GM19463 (cell line): ENCODE results near the gene MAD1L1.
"Not testable (repeated sequence)": the region's sequence is repeated elsewhere in the genome, so short reads cannot be mapped to it uniquely, and the experiment has no call there.

Source experiments
- ATAC-seq: cut with Tn5 transposase; IDR thresholded peaks from one replicate; pipeline ENCODE4 v1.9.1; 2021; ENCODE audit warnings: mild to moderate bottlenecking, moderate library complexity; ENCODE audit not compliant: unreplicated experiment

MAD1L1 gene

DNA sequence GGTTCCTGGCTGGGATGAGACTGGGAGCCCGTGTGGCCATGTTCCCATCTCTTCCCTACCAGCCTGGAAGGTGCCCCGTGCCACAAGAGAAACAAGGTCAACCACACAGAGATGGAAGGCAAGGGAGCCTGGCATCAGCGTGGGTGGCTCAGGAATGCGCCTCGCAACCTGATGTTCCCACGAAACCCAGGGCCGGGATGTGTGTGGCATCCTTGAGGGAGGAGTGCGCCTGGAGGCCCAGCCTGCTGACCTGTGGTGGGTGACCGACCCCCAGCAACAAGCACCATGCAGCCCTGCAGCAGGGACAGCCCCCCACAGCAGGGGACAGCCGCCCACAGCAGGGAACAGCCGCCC, 295.5 kb downstream of the MAD1L1 start:
- no peak for ATAC-seq

DNA sequence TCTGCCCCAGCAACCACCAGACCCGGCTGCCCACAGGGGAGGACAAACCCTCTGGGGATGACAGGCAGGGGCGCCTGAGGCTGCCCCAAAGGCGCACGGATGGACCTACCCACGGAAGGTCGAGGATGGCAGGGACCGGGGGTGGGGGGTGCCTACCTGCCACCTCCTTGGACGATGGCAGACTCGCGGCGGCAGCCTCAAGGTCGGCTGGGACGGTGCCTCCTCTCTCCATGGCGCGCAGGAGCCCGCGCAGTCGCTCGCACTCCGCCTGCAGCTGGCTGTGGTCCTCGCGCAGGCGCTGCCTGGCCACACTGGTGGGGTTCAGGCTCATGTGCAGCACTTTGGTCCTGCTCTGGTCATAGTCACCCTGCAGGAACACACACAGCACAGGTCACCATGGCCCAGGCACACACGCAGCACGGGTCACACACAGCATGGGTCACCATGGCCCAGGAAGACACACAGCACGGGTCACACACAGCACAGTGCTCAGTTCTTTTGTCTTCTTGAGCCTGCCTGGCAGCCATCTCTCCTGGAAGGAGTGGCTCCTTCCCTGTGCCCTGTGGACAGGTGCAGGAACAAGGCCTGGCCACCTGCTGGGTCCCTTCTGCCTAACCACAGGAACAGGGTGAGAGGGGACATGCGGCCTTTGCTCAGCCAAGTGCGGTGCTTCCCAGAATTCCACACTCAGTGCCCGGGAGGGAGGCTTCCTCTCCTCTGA, 296.1 kb downstream of the MAD1L1 start:
- ATAC-seq: no peak

DNA sequence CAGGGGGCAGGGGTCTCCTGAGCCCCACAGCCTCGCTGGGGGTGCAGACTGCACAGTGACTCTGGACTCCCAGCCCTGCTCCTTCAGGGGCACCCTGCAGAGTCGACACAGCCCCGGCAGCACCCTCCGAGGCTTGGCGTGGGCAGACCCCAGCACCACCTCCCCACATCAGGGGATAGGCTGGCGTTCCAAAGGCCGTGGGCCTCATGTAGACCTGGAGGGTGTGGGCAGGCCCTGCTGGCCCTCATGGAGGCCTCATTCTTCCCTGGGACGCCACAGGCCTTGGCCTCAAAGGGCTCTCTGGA, 296.8 kb downstream of the MAD1L1 start:
- ATAC-seq: no peak

DNA sequence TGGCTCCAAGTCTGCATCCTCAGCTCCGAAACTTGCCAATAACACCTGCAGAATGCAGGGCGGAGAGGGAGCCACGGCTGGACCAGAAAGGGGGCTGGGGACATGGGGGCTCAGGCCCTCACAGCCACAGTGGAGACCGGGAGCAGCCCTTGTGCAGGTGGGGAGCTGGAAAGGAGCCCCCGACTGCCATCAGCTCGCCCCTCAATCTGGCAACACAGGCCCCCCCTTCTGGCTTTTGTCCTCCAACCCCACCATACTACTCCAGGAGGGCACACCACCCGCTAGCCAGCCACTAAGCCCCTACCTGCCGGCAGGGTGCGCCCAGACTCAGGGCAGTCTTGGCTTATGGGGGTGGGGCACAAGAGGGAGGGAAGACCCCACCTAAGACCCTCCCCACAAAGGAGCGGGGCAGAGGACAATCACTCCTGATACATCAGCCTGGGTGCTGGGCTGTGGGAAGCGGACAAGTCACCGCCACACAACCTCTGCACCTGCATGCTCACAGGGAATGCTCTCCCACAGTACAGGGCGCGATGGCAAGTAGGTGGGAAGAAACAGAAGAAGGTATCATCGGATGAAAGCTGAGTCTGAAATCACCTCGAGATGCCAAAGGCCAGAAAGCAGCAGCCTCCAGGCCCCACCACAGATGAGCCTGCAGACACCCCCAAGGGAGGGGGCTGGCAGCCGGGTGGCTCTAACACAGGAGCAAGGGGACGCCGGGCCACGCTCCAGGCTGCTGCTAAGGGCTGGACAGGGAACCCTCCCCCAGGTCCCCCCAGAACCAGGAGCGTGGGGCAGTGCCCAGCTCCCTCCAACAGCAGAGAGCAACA, 297.4 kb downstream of the MAD1L1 start:
- ATAC-seq: no peak

DNA sequence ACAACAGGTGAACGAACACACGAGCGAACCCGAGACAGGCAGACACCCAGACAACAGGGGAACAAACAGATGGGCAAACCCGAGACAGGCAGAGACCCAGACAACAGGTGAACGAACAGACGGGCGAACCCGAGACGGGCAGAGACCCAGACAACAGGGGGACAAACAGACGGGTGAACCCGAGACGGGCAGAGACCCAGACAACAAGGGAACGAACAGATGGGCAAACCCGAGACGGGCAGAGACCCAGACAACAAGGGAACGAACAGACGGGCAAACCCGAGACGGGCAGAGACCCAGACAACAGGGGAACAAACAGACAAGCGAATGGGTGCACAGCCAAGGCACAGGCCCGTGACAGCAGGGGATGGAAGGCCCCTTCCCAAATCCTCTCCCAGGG, 298.0 kb downstream of the MAD1L1 start:
- no peak for ATAC-seq

DNA sequence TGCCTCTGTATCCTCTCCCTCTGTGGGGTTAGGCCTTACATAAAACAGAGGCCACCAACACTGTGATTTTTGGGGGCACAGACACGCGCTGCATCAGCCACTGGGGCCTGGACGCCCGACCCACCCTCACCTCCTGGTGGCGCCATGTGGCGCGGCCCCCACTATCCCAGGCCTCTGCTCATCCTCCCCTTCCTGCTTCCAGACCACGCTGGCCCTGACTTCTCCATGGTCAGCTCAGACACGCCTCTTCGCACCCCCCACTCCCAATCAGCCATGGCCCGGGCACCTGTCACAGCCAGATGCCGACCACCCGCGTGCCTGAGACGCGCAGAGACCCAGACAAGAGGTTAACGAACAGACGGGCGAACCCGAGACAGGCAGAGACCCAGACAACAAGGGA, 298.7 kb downstream of the MAD1L1 start:
- ATAC-seq: no peak

DNA sequence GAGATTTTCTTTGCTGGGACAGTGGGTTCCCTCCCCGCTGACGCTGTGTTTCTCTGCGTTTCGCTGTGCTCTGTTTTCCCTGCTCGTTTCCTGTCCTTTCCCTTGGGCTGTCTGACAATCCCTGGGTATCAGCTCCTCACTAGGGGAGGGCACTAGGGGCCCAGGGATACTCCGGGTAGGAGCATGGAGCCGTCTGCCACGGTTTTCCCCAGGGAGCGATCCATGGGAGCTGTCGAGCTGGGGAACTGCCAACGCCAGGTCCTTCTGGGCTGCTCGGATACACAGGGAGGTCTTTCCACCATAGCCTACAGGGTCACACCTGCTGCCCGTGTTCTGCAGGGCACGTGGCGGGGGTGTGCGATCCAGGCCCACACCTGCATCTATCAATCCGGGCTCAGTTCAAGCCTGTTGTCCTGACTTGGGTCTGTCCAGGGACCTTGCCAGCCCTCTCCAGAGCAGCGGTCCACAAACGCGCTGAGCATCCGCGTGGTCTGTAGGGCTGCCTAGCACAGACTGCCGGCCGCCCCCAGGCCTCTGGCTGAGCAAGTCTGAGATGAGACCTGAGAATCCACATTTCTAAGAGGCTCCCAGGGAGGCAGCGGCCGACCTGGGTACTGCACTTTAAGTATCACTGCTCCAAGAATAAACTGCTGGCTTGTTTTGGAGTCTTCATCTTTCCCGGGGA, 299.5 kb downstream of the MAD1L1 start:
- no peak for ATAC-seq

DNA sequence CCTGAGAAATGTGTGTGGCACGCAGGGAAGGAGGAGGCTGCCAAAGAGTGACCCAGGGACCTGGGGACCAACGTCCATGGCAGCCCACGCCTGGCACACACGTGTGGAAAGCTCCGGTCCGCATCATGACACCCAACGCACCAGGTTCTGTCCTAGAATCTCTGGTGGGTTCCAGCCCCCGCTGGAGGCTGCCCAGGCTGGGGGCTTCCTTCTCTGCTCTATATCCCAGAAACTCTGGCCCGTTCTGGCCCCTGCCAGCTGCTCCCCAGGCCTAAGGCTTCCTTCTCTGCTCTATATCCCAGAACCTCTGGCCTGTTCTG, 300.8 kb downstream of the MAD1L1 start:
- ATAC-seq: no peak

DNA sequence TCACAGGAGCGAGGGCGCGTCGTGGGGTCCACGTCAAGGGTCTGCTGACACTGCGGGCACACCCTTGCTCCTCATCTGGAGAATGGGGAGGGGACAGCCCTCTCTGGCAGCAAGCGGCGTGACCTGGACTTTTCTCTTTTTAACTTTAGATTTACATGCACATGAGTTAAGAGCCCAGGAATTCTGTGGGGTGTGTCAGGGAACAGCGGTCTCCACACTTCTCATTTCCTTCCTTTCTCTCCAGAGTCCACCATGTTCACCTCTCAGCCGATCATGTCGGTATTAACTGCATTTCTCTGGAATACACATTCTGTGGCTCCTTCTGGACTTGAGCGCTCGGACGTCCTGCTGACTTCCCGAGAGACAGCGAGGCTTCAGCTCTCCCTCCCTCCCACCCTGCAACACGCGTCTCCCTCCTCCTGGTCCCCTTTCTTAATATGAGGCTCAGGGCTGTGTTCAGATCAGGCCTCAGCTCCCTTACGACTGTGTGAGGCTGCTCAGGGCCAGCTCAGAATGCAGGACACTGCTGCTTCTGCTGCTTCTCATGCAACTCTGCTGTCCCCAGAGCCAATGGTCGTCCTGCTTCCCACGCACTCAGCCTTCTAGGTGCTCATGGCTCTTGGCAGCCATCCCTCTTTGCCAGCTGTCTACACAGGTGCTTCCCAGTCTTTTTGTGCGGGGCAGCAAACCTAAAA, 301.3 kb downstream of the MAD1L1 start:
- ATAC-seq: no peak

DNA sequence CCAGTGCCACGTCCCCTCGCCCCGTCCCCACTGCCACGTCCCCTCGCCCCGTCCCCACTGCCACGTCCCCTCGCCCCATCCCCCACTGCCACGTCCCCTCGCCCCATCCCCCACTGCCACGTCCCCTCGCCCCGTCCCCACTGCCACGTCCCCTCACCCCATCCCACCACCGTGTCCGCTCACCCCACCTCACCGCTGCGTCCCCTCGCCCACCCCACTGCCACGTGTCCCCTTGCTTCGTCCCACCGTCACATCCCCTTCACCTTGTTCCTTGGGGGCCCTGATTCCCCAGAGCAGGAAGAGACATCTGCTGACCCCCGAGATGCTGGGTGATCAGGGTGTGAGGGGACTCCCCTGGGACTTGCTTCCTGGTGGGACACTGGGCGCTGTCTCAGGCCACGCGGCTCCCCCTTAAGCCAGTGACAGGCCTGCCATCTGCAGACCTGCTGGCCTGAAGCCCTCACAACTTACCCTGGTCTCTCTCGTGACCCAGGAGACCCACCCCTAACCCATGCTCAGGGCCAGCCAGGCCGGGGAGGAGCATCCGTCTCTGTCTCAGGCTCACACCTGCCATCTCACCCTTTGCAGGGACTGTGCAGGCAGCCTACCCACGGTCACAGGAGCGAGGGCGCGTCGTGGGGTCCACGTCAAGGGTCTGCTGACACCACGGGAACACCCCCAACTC, 302.2 kb downstream of the MAD1L1 start:
- no peak for ATAC-seq

DNA sequence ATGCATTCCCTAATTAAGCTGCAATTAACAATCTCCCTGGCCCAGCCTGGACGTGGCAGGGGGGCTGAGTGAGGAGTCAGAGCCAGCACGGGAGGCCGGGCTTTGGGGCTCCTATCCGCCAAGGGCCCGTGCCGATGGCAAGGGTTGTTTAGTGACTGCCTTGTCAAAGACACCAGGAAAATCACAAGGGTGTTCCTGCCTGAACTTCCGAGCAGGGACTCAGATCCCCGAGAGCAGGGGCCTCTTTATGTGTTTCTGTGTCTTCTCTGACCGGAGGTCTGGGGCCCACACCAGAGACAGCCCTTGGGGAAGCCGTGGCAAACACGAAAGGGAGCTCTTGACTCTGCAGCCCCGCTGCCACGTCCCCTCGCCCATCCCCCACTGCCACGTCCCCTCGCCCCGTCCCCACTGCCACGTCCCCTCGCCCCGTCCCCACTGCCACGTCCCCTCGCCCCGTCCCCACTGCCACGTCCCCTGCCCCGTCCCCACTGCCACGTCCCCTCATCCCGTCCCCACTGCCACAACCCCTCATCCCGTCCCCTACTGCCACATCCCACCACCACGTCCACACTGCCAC, 303.3 kb downstream of the MAD1L1 start:
- ATAC-seq: not testable (repeated sequence)

DNA sequence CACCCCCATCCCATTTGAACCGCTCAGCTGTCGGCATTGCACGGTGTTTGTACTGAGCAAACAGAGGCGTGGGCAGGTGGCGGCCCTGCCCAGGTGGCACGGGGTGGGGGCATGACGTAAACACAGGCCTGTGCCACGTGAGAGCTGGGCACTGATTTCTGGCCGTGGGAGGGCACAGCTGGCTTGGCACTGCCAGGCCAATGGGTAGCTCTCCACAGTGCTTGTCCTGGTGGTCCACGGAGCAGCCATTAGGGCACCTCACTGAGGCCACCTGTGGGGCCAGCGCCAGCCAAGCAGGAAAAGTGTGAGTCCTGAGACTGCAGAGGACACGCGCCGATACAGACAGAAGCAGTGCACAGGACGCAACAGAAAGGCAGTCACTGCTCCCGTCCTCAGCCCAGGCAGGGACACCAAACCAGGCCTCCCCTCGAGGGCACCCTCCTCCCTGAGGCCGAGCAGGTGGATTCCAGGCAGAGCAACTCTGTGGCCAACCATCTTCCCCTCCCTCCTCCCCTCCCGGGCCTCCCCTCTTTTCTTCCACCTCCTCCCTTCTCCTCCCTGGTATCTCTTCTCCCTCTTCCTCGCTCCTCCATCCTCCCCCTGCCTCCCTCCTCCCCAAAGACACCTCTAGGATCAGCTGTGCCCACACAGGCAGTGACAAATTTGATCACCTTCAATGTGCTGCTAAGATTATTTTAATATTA, 303.9 kb downstream of the MAD1L1 start:
- no peak for ATAC-seq

DNA sequence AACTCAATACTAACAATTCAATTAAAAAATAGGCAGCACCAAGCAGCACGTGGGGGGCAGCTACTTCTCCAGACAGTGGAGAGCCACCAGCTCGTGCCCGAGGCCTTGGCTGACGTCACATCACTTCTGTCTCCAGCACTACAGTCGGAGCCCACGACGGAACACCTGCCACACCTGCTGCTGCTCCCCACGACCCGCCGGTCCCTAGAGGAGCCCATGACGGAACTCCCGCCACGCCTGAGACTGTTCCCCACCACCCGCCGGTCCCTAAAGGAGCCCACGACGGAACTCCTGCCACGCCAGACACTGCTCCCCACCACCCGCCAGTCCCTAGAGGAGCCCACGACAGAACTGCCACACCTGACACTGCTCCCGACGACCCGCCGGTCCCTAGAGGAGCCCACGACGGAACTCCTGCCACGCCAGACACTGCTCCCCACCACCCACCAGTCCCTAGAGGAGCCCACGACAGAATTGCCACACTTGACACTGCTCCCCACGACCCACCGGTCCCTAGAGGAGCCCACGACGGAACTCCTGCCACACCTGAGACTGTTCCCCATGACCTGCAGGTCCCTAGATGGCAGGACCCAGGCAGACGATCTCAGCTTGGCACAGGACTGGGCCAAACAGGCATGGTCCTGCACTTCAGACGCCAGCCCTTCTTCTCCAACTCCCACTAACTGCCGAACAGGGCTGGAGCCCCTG, 304.7 kb downstream of the MAD1L1 start:
- ATAC-seq: no peak

DNA sequence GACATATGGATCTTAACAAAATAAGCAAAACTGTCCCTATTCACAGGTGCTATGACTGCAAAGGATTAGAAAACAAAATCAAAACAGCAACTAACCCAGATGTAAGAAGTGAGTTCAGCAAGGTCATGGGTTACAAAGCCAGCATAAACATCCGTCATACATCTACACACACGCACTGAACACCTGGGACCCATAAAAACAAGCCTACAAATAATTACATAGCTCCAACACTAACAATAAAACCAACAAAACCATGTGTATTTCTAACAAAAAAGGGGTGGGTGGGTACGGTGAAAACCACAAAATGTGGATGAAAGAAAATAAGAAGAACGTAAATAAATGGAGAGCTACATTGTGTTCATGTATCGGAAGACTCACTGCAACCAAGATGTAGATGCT, 305.8 kb downstream of the MAD1L1 start:
- ATAC-seq: no peak

DNA sequence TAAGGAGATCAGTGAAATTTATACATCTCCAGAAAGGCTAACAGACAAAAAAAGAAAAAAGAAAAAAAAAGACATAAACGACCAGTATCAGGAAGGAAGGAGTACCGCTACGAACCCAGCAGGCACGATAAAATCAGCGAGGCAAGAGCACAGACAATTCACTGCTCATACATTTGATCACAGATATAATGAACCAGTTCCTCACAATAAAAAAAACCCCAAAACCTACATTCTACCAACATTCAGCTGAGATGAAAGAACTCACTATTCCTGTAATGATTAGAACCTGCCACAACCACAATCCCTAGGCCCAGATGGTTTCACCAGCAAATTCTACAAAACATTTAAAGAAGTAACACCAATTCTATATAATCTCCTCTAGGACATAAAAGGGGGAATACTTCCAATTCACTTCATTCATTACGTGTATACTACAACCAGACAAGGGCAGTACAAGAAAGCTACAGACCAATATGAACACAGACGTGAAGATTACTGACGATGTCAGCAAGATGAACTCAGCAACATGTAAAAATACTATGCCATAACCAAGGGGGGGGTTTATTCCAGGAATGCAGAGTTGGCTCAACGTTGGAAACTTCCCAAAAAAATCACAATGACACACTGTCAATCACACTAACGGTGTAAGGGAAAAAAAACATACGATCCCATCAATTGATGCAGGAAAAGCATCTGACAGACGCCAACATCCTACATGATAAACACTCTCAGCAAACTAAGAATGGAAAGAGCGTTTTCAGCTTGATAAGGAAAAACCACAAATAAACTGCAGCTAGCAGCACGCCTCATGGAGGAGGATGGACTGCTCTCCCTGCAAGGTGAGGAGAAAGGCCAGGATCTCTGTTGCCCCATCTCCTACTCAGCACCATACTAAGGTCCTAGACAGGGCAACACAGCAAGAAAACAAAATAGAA, 306.5 kb downstream of the MAD1L1 start:
- ATAC-seq: no peak

DNA sequence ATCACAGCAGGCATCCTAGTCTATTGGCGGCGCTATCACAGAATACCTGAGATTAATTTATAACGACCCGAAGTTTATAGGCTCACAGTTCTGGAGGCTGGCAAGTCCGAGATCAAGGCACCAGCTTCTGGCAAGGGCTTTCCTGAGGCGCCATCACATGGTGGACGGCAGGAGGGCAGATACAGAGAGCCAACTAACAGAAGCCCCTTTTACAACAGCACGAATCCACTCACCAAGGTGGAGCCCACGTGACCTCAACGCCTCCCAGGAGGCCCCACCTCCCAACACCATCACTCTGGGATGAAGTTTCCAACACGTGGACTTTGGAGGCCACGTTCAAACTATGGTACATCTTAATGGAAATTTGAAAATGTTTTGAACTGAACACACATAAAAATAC, 307.4 kb downstream of the MAD1L1 start:
- ATAC-seq: no peak

DNA sequence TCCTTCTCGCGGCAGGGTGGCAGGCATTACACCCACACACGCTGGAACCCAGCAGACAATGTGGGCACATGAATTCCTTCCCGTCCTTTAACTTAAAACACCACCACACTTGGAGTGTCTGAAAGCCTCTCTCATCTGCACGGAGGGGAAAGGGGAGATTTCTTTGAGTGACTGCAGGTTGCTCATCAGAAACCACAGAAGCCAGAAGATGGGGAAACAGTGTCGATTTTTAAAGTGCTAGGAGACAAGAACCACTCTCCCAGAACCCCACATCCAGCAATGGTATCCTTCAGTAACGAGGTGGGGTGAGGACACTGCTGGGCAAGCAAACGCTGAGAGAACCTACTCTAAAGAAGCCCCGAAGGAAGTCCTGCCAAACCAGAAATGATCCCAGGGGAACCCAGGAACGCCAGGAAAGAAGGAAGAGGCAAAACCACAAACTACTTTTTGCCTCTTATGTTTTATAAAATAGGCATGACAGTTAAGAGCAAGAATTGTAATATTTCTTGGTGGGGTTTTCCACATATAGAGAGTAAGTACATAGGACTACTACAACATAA, 308.4 kb downstream of the MAD1L1 start:
- ATAC-seq: no peak
